ENCODE measurements around the gene KSR2.

DNA sequence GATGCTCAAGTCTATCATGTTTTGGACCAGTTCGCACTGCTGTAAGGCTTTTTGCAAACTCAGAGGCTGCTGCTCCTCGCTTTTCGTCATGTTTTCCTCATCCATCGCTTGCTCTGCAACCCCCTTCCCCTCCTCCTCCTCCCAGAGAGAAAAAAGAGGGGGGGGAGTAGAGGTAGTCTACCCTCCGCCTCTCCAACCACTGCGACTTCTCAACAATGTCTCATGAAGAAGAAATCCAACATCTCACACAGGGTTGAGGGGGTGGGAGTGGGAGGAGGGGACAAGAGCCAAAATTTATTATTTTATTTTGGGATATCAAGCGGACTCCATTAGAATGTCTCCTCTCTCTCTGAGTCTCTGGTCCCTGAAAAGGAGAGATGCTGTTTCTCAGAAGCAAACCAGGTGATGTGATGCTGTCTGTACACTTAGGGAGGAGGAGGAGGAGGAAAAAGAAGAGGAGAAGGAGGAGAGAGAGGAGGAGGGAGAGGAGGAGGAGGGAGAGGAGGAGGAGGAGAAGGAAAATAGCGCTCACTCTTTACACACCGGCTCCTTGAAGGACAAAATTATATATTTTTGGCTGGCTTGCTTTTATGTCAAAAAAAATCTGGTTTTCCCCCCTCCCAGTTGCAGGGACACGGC is 520 bp downstream of the KSR2 start:
- TF ChIP-seq POLR2AphosphoS5 (IDR thresholded peaks at IDR 0.05; ENCODE audit: borderline replicate concordance, low read depth, low read length) (no peak), EZH2 (IDR thresholded peaks at IDR 0.05) (no peak), FOXP2 (optimal IDR thresholded peaks at IDR 0.05; ENCODE audit: control extremely low read depth, extremely low read length, insufficient read depth) (no peak)

Measured in SK-N-MC (cell line).